ENCODE measurements around the gene TP73. TPM values are rescaled to one million over a fixed set of nuclear protein-coding genes. Genes with fewer than 3 reads are reported as not detected.

TP73 gene
- total RNA-seq, 1 donor from 2014 or later: not detected

DNA sequence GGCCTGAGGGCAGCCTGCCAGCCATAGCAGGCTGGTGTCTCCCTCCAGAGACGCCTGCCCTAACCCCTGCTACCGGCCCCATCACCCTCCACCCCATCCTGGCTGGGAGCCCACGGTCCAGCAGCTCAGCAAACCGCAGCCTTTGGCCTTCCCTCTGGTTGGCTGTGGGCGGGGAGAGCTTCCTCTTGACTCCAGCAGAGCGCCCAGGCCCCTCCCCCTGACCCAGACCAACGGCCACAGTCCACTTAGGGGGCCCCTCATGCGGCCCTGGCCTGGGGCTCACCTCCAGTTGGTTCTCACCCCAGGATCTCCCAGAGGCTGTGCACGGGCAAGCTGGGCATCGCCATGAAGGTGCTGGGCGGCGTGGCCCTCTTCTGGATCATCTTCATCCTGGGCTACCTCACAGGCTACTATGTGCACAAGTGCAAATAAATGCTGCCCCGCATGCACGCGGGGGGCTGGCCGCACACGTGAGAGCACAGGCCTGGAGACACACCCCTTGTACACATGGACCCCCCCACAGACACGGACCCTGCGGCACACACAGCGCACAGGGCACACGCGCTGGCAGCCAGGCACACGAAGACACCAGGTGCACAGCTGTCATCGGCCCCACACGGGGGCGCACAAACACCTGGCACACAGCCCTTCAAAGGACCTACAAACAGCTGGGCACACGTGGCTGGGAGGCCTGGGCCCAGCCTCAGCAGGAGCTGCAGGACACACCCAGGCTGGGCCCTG, 123.3 kb downstream of the TP73 start:
- H3K9me3 Mint-ChIP-seq (ENCODE audit: unreplicated experiment): no peaks in the 10 kb centered on the region
- no peaks in the 10 kb centered on the region for H3K4me1 Mint-ChIP-seq (ENCODE audit: unreplicated experiment)
- H3K27ac Mint-ChIP-seq (ENCODE audit: unreplicated experiment): no peak overlapping the region
- peaks cover 14% of the 10 kb centered on the region for H3K36me3 Mint-ChIP-seq (ENCODE audit: low read depth, unreplicated experiment)
- peak; percentile 31 for DNase-seq (ENCODE audit: low spot score)
- TF ChIP-seq, protein P1, sequence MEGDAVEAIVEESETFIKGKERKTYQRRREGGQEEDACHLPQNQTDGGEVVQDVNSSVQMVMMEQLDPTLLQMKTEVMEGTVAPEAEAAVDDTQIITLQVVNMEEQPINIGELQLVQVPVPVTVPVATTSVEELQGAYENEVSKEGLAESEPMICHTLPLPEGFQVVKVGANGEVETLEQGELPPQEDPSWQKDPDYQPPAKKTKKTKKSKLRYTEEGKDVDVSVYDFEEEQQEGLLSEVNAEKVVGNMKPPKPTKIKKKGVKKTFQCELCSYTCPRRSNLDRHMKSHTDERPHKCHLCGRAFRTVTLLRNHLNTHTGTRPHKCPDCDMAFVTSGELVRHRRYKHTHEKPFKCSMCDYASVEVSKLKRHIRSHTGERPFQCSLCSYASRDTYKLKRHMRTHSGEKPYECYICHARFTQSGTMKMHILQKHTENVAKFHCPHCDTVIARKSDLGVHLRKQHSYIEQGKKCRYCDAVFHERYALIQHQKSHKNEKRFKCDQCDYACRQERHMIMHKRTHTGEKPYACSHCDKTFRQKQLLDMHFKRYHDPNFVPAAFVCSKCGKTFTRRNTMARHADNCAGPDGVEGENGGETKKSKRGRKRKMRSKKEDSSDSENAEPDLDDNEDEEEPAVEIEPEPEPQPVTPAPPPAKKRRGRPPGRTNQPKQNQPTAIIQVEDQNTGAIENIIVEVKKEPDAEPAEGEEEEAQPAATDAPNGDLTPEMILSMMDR (IDR thresholded peaks at IDR 0.05; ENCODE audit: unreplicated experiment): no peak
- no peak overlapping the region for H3K4me3 Mint-ChIP-seq (ENCODE audit: unreplicated experiment)
- H3K27me3 Mint-ChIP-seq (ENCODE audit: unreplicated experiment): peaks cover 3% of the 10 kb centered on the region

DNA sequence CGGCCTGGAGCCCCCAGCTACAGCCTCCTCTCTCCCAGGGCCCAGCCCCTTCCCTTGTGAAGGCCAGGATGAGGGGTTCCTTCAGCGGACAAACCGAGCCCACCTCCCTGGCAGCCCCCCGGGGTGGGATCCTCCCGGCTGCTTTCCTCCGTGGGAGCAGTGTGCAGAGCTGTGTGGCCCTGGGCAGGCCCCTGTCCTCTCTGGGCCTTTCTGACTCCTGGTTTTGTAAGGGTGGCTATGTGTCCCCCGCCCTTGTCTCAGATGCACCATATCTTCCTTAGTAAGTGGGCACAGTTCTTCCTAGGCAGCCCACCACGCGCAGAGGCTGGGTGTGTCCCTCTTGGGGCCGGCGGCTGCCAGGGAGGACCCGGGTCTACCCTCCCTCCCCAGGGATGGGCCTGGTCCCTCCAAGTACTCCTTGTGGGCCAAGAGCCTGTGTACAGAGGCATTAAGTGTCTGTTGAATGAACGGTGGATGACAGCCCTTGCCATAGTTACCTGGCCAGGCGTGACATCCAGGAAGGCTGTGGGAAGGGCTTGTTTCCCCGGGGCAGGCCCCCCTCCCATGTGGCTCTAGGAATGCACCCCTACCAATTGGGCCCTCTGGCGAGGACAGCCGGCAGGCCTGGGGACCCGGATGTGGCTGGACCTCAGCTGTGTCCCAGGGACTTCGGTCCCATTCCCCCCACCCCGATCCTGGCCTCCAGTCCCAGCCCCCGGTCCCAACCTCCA, 124.1 kb downstream of the TP73 start:
- Mint-ChIP-seq H3K4me3 (ENCODE audit: unreplicated experiment) (no peak overlapping the region), H3K9me3 (ENCODE audit: unreplicated experiment) (no peaks in the 10 kb centered on the region), H3K27me3 (ENCODE audit: unreplicated experiment) (peaks cover 3% of the 10 kb centered on the region), H3K4me1 (ENCODE audit: unreplicated experiment) (no peaks in the 10 kb centered on the region), H3K36me3 (ENCODE audit: low read depth, unreplicated experiment) (peaks cover 18% of the 10 kb centered on the region), H3K27ac (ENCODE audit: unreplicated experiment) (no peak overlapping the region)
- no peak for DNase-seq (ENCODE audit: low spot score)
- TF ChIP-seq, protein P1 (IDR thresholded peaks at IDR 0.05; ENCODE audit: unreplicated experiment): no peak

DNA sequence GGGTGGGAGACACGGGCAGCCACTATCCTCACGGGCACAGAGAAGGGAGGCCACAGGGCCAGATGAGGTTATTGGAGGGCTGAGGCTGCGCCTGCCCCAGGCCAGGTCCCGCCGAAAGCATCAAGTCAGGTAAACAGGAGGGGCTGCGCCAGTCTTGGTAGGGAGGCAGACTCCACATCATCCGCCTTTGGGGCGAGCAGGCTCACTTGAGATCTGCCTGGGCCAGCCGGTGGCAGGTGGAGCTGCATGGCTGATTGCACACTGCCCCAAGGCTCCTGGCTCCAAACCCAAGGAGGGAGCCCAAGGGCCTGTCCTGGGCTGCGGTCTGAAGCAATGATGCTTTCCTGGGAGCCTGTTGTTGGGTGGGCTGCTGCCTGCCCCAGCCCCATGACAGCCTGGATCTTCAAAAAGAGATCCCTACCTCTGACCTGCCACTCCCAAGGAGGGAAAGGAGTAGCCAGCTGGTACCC, 124.8 kb downstream of the TP73 start:
- Mint-ChIP-seq H3K9me3 (ENCODE audit: unreplicated experiment) (no peaks in the 10 kb centered on the region), H3K27ac (ENCODE audit: unreplicated experiment) (no peak overlapping the region), H3K4me1 (ENCODE audit: unreplicated experiment) (no peaks in the 10 kb centered on the region), H3K4me3 (ENCODE audit: unreplicated experiment) (no peak overlapping the region), H3K36me3 (ENCODE audit: low read depth, unreplicated experiment) (peaks cover 24% of the 10 kb centered on the region), H3K27me3 (ENCODE audit: unreplicated experiment) (peaks cover 3% of the 10 kb centered on the region)
- TF ChIP-seq, protein P1 (IDR thresholded peaks at IDR 0.05; ENCODE audit: unreplicated experiment): no peak
- no peak for DNase-seq (ENCODE audit: low spot score)

DNA sequence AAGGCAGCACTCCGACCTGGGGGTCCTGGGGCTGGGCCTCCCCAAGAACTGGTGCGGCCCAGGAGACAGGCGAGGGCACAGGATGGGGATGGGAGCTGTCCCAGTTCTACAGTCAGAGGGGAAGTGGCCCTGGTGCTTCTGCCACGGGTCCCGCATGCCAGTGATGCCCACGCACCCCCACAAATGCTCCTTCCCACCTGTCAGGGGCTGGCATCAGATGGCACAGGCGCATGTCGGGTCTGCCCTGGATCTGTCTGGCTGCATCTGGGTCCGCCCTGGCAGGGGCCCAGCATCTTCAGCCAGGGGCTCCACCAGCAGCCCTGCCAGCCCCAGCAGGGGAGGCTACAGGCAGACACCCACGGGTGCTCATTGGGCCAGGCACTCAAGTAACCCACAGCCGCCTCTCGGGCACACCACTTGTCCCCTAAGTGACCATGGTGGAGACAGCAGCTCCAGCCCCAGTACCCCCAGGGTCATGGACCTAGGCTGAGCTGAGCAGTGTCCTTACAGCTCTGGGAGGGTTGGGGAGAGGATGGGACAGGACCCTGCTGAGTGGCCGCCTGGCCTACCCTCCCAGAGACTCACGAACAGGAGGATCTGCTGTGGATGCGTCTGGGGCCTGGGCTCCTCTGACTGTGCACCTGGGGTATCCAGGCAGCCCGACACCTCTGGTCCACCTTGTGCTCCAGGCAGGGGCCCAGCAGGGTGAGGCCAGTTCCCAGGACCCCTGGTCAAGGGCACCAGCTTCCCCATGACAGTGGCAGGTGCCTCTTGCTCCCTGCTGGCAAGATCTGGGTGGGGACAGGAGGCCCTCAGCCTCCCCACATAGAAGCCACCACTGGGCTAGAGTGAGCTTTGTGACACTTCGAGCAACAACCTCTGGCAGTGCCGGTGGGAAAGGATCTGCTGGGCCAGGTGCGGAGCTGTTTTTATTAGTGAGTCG, 125.6 kb downstream of the TP73 start:
- H3K4me3 Mint-ChIP-seq (ENCODE audit: unreplicated experiment): no peak overlapping the region
- H3K27me3 Mint-ChIP-seq (ENCODE audit: unreplicated experiment): peaks cover 3% of the 10 kb centered on the region
- peaks cover 28% of the 10 kb centered on the region for H3K36me3 Mint-ChIP-seq (ENCODE audit: low read depth, unreplicated experiment)
- TF ChIP-seq, protein P1 (IDR thresholded peaks at IDR 0.05; ENCODE audit: unreplicated experiment): no peak
- DNase-seq (ENCODE audit: low spot score): no peak
- H3K27ac Mint-ChIP-seq (ENCODE audit: unreplicated experiment): no peak overlapping the region
- H3K4me1 Mint-ChIP-seq (ENCODE audit: unreplicated experiment): no peaks in the 10 kb centered on the region
- H3K9me3 Mint-ChIP-seq (ENCODE audit: unreplicated experiment): no peaks in the 10 kb centered on the region

Data from endothelial cell (in vitro differentiated cells).